Stimulated activated CD8-positive, alpha-beta memory T cell treated with anti-CD3 and anti-CD28 coated beads, Interleukin-12 subunit alpha, Interleukin-12 subunit beta, amount 100 ng/mL, for 1 hour (primary cell): ENCODE measurements around the gene KIRREL3.

ENCODE experiments used
- DNase-seq: peaks from one replicate; pipeline ENCODE4 v3.0.0-alpha.2; 2020; ENCODE audit warnings: low read depth

Gene KIRREL3

DNA sequence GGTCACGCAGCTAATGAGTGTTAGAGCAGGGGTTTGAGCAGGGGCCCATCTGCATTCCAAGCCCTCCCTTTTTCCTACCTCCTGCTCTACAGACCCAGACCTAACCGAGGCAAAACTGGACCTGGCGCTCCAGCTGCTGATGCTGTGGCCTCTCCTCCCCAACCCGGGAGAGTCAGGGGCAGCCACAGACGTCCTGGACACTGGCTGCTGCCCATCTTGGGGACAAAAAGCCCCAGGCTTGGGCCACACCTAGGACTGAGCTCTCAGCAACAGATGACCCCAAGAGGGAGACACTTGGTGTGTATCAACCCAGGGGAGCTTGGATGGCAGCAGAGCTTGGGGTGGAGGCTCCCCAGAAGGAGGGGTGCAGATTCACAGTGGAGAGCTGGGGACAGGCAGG, 472.5 kb downstream of the KIRREL3 start:
- DNase-seq: no peak

DNA sequence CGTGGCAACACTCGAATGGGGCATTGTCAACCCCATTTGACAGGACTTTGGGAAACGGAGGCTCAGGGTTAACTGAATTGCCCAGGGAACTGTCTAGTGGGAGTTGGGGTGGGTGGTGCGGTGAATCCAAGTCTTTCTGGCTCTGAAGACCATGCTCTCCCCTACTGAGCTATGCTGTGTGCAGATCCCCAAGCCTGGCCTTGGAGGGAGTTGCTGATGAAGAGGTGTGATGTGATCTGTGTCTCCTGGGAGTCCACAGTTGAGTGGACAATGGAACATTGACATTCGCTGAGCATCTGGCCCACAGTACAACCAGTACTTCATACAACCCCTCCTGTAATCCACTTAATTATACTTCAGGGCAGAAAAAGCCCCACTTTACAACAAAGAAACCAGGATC, 472.9 kb downstream of the KIRREL3 start:
- no peak for DNase-seq

DNA sequence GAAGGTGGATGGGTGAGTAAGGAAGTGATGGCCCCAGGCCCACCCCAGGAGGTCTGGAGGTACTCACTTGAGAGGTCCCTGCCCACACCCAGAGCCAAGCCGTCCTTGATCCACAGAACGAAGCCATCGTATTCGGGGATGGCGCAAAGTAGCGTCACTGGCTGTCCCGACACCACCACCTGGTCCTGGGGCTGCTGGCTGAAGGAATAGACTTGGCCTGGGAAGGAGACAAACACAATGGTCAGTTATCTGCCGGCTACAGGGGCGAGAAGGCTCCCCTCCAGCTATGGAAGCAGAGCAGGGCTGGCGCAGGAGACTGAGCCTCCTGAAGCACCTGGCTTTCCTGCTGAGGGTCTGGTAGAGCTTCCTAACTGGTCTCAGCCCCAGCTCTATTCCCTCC, 474.1 kb downstream of the KIRREL3 start:
- no peak for DNase-seq

DNA sequence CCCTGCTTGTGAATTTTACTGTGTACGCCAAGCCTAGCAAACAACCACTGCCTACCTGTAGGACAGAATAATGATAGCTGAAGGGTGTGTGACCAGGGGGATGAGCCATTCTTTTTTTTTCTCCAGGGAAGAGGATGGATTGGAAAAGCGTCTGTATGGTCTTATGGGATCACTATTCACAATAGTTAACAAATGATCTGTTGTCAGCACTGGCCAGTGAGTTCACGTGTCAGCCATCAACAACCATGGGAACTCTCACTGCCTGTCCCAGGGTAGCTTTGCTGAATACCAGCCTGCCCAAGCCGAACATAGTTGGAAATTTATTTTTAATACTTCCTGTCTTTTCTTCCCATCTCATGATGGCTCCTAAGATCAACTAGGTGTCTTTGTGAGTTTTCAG, 474.9 kb downstream of the KIRREL3 start:
- no peak for DNase-seq

DNA sequence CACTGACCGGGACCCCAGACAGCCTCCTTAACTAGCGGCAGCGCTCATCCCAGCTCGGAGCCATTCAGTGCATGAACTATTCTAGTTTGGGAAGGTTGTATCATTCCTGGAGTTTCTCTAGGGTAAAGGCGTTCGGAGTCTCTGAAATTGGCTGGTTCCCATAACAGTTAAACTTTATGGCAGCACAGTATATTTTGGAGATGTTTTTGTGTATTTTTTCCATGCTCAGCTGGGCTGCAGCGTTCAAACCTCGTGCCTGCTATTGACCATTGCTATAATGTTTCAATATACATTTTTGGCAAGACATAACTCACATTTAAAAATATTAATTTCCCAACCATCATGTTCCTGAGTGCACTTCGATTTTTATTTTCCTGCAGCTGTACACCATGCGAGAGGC, 475.4 kb downstream of the KIRREL3 start:
- no peak for DNase-seq

DNA sequence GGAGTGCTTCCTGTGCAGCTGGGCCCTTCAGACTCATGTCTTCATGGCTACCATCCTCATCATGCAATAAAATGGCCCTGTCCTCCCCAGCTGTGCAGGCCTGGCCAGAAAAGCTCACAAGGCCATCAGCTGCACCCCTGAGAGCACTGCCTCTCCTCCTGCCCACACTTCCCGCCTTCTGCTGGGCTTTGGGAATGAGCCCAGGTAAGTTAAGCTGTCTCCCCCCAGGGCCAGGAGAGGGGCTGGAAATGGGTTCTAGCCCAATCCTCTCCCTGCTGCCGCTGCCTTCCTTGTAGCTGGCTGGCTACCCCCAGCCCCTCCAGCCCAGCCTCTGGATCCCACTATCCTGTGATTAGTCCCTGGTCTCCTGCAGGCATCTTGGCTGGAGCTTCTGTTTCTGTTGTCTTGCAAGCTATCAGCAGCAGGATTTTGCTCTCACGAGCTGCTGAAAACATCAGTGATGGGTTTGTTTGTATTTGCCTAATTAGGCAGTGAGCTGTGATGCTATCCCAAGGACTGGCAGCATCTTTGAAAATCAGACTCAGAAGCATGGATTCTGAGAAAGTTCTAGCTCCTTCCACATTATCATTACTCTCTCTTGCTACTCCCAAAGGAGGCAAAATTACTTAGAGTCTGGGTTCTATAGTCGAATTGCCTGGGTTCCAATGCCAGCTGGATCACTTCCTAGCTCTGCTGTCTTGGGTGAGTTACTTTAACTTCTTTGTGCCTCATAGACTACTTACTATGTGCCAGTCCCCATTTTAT, 476.9 kb downstream of the KIRREL3 start:
- no peak for DNase-seq

GRCh38 chr11:126522606-126523005, 478.0 kb downstream of the KIRREL3 start:
- DNase-seq: no peak

- no peak for DNase-seq
These were observed 478.4 kb downstream of the KIRREL3 start for GRCh38 chr11:126522152-126522551.

GRCh38 chr11:126521196-126521595, 479.4 kb downstream of the KIRREL3 start:
- no peak for DNase-seq

DNA sequence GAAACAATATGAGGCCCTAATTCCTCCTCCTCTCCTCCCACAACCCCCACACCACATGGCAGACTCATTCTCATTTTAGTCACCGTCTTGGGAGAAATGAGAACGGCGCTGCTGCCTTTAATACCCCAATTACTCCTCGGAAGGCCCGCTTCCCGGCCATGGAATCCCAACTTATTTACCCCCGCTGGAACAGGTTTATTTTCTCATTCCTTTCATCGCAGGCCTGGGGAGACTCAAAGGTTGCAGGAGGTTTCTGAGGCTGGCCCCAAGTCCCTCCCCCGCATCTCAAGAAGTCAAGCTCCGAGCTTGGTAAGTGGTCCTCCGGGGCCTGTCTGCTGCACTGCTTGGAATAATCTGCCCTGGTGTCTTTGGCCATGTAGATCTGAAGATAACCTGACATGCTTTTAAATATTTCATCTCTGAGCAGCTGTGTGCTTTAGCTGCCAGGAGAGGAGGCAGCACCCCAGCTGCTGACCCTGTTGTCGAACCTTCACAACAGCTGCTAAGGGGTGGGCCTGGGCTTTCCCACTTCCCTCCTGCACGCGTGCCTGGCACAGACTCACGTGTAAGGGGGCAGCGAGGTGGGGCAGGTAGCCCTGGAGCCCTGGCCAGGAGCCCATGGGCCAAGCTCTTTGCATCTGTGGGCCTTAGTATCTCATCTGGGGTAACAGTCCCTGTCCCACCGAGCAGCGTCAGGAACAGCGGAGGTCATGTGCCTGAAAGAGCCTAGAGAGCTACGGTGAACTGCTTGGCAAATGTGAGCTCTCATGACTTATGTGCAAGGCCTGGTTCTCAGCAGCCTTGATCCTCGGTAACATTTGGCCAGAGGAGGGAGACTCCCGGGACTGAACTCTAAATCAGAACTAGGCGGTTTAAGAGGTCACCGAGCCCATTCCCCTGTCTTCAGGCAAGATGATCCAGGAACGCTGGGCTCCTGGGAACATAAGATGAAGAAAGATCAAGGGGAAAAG, 480.5 kb downstream of the KIRREL3 start:
- DNase-seq: no peak

DNA sequence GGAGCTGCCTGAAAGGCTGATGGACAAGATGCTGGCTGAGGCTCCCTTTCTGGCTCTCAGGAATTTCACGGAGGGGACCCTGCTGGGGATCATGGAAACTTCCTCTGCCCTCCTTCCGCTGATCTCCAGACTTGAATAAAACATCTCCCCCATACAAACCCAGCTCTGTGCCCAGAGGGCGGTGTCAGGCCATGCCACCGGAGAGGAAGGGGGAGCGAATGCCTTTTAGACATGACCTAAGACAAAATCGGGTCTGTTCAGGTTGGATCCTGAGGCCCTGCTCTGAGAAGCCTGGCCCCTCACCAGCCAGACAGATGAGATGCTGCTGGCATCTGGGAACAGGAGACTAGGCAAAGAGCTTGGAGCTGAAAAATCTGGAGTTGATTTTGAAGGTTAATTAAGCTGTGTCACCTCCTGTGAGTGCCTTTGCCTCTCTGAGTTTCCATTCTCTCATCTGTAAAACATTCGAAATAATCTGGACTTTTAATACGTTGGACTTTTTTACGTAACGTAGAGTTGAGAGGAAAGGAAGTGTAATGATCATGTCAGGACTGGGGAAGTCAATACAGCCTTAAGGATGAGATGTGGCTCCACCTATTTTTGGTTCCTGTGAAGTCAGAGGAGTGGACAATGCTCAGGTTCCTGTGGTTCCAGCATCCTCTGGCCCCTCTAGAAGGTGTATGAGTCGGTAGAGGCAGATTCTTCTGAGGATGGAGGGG, 481.4 kb downstream of the KIRREL3 start:
- no peak for DNase-seq

GRCh38 chr11:126518071-126518971, 482.2 kb downstream of the KIRREL3 start:
- no peak for DNase-seq

- DNase-seq: no peak
These were observed 485.1 kb downstream of the KIRREL3 start for GRCh38 chr11:126515501-126515900.

DNA sequence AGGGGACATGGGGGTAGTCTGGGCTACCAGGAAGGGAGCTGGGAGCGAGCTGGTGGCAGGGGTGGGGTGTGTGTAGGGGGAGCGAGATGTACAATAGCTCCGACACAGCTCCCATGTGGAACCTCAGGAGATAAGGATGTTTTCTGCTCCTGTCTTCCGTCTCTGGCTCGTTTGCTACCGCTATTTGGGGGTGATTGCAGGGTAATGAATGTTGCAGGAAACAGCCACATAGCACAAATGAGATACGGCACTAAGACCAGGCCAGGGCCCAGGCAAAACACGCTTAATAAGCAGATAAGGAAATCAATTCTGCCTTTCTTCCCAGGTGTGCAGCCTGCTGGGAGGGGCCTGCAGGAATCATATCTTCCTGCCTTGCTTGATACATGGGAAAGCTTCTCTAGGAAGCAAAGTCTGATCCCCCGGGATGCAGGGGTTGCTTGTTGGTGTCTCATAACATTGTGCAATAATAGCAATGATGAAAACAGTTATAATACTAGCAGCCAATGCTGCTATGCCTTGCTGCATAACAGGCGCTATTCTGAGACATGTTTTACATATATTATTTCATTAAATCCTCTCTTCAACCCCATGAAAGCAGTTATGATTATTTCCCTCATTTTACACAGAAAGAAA, 486.4 kb downstream of the KIRREL3 start:
- no peak for DNase-seq

DNA sequence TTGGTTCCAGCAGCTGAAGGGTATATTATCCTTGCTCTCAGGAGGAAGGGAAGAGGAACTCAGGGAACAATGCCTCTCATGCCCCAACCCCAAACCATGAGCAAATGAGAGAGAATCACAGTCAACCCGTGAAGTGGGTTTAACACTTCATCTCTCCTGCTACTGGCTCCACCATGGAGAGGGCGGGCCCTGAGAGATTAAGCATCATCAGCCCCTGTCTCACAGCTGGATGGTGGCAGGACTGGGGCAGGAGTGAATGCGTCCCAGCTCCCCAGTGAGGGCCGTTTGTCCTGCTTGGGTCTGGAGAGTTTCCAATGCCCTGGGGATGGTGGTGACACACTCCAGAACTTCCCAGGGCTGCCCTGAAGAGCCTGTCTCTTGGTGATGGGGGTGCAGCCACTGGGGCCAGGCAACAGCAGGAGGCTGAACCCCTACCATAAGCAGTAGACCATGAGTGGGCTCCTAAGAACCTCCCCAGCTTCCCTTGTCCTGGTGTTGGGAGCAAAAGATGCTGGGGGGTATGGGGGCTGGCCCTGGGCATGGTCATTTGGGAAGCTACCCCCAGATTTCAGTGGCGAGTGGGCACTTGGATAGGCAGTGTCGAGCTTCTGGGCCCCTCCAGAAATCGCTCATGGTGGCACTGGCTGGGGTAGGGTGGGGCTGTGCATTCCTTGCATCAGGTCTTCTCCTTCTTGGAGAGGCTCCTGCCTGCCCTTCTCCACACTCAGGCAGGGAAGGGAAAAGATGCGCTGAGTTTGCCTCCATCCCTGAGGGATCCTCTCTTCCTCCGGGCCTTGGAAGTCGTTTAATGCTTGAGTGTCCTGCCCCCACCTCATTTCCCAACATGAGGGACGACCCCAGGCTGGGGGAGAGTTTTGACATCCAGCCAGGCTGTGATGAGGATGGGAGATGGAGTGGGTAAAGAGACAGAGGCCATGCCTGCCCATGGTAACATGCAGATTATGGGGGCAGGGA, 487.5 kb downstream of the KIRREL3 start:
- DNase-seq: no peak

GRCh38 chr11:126512251-126512650, 488.3 kb downstream of the KIRREL3 start:
- no peak for DNase-seq

GRCh38 chr11:126511475-126512115, 489.0 kb downstream of the KIRREL3 start:
- no peak for DNase-seq

GRCh38 chr11:126510621-126511370, 489.8 kb downstream of the KIRREL3 start:
- no peak for DNase-seq
